DMS 273 (cell line): ENCODE measurements around the gene ZNF219.

Experiments used
- DNase-seq: peaks from one replicate; lab custom pipeline; 2025; ENCODE audit not compliant: unreplicated experiment; lab: John Stamatoyannopoulos, UW

Gene ZNF219

GRCh38 chr14:21098076-21098891 lies at the start of gene ZNF219:
Gene ZNF219 (minus strand): TSS chr14:21098655. CDS start chr14:21093591, 5,064 bp downstream.
- peak; percentile 82 for DNase-seq

- DNase-seq = no peak
These were observed 47.0 kb upstream of the ZNF219 start for GRCh38 chr14:21145437-21145836.

- no peak for DNase-seq
These were observed 43.9 kb upstream of the ZNF219 start for GRCh38 chr14:21142357-21142756.

GRCh38 chr14:21136024-21136423 lies 37.6 kb upstream of the ZNF219 start:
- DNase-seq = peak; percentile 43

- no peak for DNase-seq
These were observed 35.4 kb upstream of the ZNF219 start for GRCh38 chr14:21133901-21134300.

- DNase-seq = no peak
These were observed 25.0 kb upstream of the ZNF219 start for GRCh38 chr14:21123429-21123828.

- no peak for DNase-seq
These were observed 22.7 kb upstream of the ZNF219 start for GRCh38 chr14:21121122-21121521.

GRCh38 chr14:21120686-21121085 lies 22.2 kb upstream of the ZNF219 start:
- no peak for DNase-seq

GRCh38 chr14:21118933-21119332 lies 20.5 kb upstream of the ZNF219 start:
- no peak for DNase-seq

GRCh38 chr14:21113369-21113768 lies 14.9 kb upstream of the ZNF219 start:
- DNase-seq = no peak

GRCh38 chr14:21112255-21112654 lies 13.8 kb upstream of the ZNF219 start:
- no peak for DNase-seq

- DNase-seq = peak; percentile 76
These were observed 11.1 kb upstream of the ZNF219 start for GRCh38 chr14:21109377-21110138.

GRCh38 chr14:21108791-21109190 lies 10.3 kb upstream of the ZNF219 start:
- DNase-seq = no peak

- DNase-seq = peak; percentile 76
These were observed 8.9 kb upstream of the ZNF219 start for GRCh38 chr14:21107283-21107800.

GRCh38 chr14:21106498-21107282 lies 8.2 kb upstream of the ZNF219 start:
- DNase-seq = peak; percentile 90

GRCh38 chr14:21106176-21106497 lies 7.7 kb upstream of the ZNF219 start:
- DNase-seq = no peak

- no peak for DNase-seq
These were observed 6.6 kb upstream of the ZNF219 start for GRCh38 chr14:21105095-21105494.

- peak; percentile 94 for DNase-seq
These were observed 6.1 kb upstream of the ZNF219 start for GRCh38 chr14:21104448-21105060.

GRCh38 chr14:21103710-21104447 lies 5.4 kb upstream of the ZNF219 start:
- DNase-seq = peak; percentile 98

GRCh38 chr14:21103411-21103709 lies 4.9 kb upstream of the ZNF219 start:
- no peak for DNase-seq
